ENCODE data around the gene LIN54.
"Not testable (repeated sequence)": the region's sequence is repeated elsewhere in the genome, so short reads cannot be mapped to it uniquely, and the experiment has no call there.

Gene LIN54

GRCh38 chr4:83025563-83025962 lies 14.9 kb upstream of the LIN54 start:
- H3K36me3 ChIP-seq (ENCODE audit: control insufficient read depth, insufficient read depth, low read length), result no peaks in the 10 kb centered on the region
- no peaks in the 10 kb centered on the region for H3K9me3 ChIP-seq (ENCODE audit: control insufficient read depth, low read length)
- no peak overlapping the region for H3K4me3 ChIP-seq (ENCODE audit: low read length)
- no peaks in the 10 kb centered on the region for H3K4me1 ChIP-seq (ENCODE audit: control insufficient read depth, insufficient read depth, low read length)
- H3K9ac ChIP-seq (ENCODE audit: low read length), result no peak overlapping the region
- H3K27me3 ChIP-seq (ENCODE audit: control insufficient read depth, insufficient read depth, low read length), result peaks cover 3% of the 10 kb centered on the region

GRCh38 chr4:83024233-83024632 lies 13.6 kb upstream of the LIN54 start:
- H3K27me3 ChIP-seq (ENCODE audit: control insufficient read depth, insufficient read depth, low read length), result no peaks in the 10 kb centered on the region
- no peaks in the 10 kb centered on the region for H3K4me1 ChIP-seq (ENCODE audit: control insufficient read depth, insufficient read depth, low read length)
- H3K36me3 ChIP-seq (ENCODE audit: control insufficient read depth, insufficient read depth, low read length), result no peaks in the 10 kb centered on the region
- H3K9me3 ChIP-seq (ENCODE audit: control insufficient read depth, low read length), result no peaks in the 10 kb centered on the region
- H3K4me3 ChIP-seq (ENCODE audit: low read length), result no peak overlapping the region
- no peak overlapping the region for H3K9ac ChIP-seq (ENCODE audit: low read length)

GRCh38 chr4:83023599-83023998 lies 13.0 kb upstream of the LIN54 start:
- H3K4me1 ChIP-seq (ENCODE audit: control insufficient read depth, insufficient read depth, low read length); H3K36me3 ChIP-seq (ENCODE audit: control insufficient read depth, insufficient read depth, low read length); H3K9ac ChIP-seq (ENCODE audit: low read length); H3K27me3 ChIP-seq (ENCODE audit: control insufficient read depth, insufficient read depth, low read length); H3K9me3 ChIP-seq (ENCODE audit: control insufficient read depth, low read length); H3K4me3 ChIP-seq (ENCODE audit: low read length): not testable (repeated sequence)

GRCh38 chr4:83022724-83023450 lies 12.3 kb upstream of the LIN54 start:
- Histone ChIP-seq H3K27me3 (ENCODE audit: control insufficient read depth, insufficient read depth, low read length) (no peaks in the 10 kb centered on the region), H3K36me3 (ENCODE audit: control insufficient read depth, insufficient read depth, low read length) (no peaks in the 10 kb centered on the region), H3K4me1 (ENCODE audit: control insufficient read depth, insufficient read depth, low read length) (no peaks in the 10 kb centered on the region), H3K9me3 (ENCODE audit: control insufficient read depth, low read length) (no peaks in the 10 kb centered on the region), H3K4me3 (ENCODE audit: low read length) (no peak overlapping the region), H3K9ac (ENCODE audit: low read length) (no peak overlapping the region)

- H3K36me3 ChIP-seq (ENCODE audit: control insufficient read depth, insufficient read depth, low read length), result no peaks in the 10 kb centered on the region
- no peaks in the 10 kb centered on the region for H3K4me1 ChIP-seq (ENCODE audit: control insufficient read depth, insufficient read depth, low read length)
- no peaks in the 10 kb centered on the region for H3K27me3 ChIP-seq (ENCODE audit: control insufficient read depth, insufficient read depth, low read length)
- no peak overlapping the region for H3K4me3 ChIP-seq (ENCODE audit: low read length)
- no peaks in the 10 kb centered on the region for H3K9me3 ChIP-seq (ENCODE audit: control insufficient read depth, low read length)
- no peak overlapping the region for H3K9ac ChIP-seq (ENCODE audit: low read length)
These were observed 9.3 kb upstream of the LIN54 start for GRCh38 chr4:83019794-83020494.

GRCh38 chr4:83013902-83014301 lies 3.3 kb upstream of the LIN54 start:
- Histone ChIP-seq H3K9ac (ENCODE audit: low read length) (no peak overlapping the region), H3K4me3 (ENCODE audit: low read length) (no peak overlapping the region), H3K27me3 (ENCODE audit: control insufficient read depth, insufficient read depth, low read length) (no peaks in the 10 kb centered on the region), H3K9me3 (ENCODE audit: control insufficient read depth, low read length) (no peaks in the 10 kb centered on the region), H3K36me3 (ENCODE audit: control insufficient read depth, insufficient read depth, low read length) (no peaks in the 10 kb centered on the region), H3K4me1 (ENCODE audit: control insufficient read depth, insufficient read depth, low read length) (peaks cover 10% of the 10 kb centered on the region)

- Histone ChIP-seq H3K4me1 (ENCODE audit: control insufficient read depth, insufficient read depth, low read length) (peaks cover 10% of the 10 kb centered on the region), H3K27me3 (ENCODE audit: control insufficient read depth, insufficient read depth, low read length) (no peaks in the 10 kb centered on the region), H3K9me3 (ENCODE audit: control insufficient read depth, low read length) (no peaks in the 10 kb centered on the region), H3K4me3 (ENCODE audit: low read length) (peak overlapping the region; percentile 71), H3K36me3 (ENCODE audit: control insufficient read depth, insufficient read depth, low read length) (no peaks in the 10 kb centered on the region), H3K9ac (ENCODE audit: low read length) (peak overlapping the region; percentile 80)
These were observed 2.8 kb upstream of the LIN54 start for GRCh38 chr4:83013420-83013867.

GRCh38 chr4:83012687-83013419 lies 2.2 kb upstream of the LIN54 start:
- Histone ChIP-seq H3K4me3 (ENCODE audit: low read length) (peak overlapping the region; percentile 71), H3K27me3 (ENCODE audit: control insufficient read depth, insufficient read depth, low read length) (no peaks in the 10 kb centered on the region), H3K4me1 (ENCODE audit: control insufficient read depth, insufficient read depth, low read length) (peaks cover 10% of the 10 kb centered on the region), H3K9me3 (ENCODE audit: control insufficient read depth, low read length) (no peaks in the 10 kb centered on the region), H3K9ac (ENCODE audit: low read length) (peak overlapping the region; percentile 80), H3K36me3 (ENCODE audit: control insufficient read depth, insufficient read depth, low read length) (no peaks in the 10 kb centered on the region)

- H3K4me1 ChIP-seq (ENCODE audit: control insufficient read depth, insufficient read depth, low read length), result peaks cover 10% of the 10 kb centered on the region
- H3K9ac ChIP-seq (ENCODE audit: low read length), result peak overlapping the region; percentile 73
- H3K27me3 ChIP-seq (ENCODE audit: control insufficient read depth, insufficient read depth, low read length), result no peaks in the 10 kb centered on the region
- no peaks in the 10 kb centered on the region for H3K36me3 ChIP-seq (ENCODE audit: control insufficient read depth, insufficient read depth, low read length)
- H3K9me3 ChIP-seq (ENCODE audit: control insufficient read depth, low read length), result no peaks in the 10 kb centered on the region
- peak overlapping the region; percentile 33 for H3K4me3 ChIP-seq (ENCODE audit: low read length)
These were observed 1.6 kb upstream of the LIN54 start for GRCh38 chr4:83012200-83012686.

- H3K9me3 ChIP-seq (ENCODE audit: control insufficient read depth, low read length), result no peaks in the 10 kb centered on the region
- H3K36me3 ChIP-seq (ENCODE audit: control insufficient read depth, insufficient read depth, low read length), result no peaks in the 10 kb centered on the region
- peaks cover 10% of the 10 kb centered on the region for H3K4me1 ChIP-seq (ENCODE audit: control insufficient read depth, insufficient read depth, low read length)
- peak overlapping the region; percentile 33 for H3K4me3 ChIP-seq (ENCODE audit: low read length)
- H3K9ac ChIP-seq (ENCODE audit: low read length), result peak overlapping the region; percentile 73
- H3K27me3 ChIP-seq (ENCODE audit: control insufficient read depth, insufficient read depth, low read length), result no peaks in the 10 kb centered on the region
These were observed 1.1 kb upstream of the LIN54 start for GRCh38 chr4:83011689-83012199.

GRCh38 chr4:83010111-83010521 lies 507 bp downstream of the LIN54 start:
- Histone ChIP-seq H3K4me3 (ENCODE audit: low read length) (peak overlapping the region; percentile 70), H3K27me3 (ENCODE audit: control insufficient read depth, insufficient read depth, low read length) (no peaks in the 10 kb centered on the region), H3K36me3 (ENCODE audit: control insufficient read depth, insufficient read depth, low read length) (no peaks in the 10 kb centered on the region), H3K9me3 (ENCODE audit: control insufficient read depth, low read length) (no peaks in the 10 kb centered on the region), H3K4me1 (ENCODE audit: control insufficient read depth, insufficient read depth, low read length) (peaks cover 10% of the 10 kb centered on the region), H3K9ac (ENCODE audit: low read length) (peak overlapping the region; percentile 82)

- Histone ChIP-seq H3K27me3 (ENCODE audit: control insufficient read depth, insufficient read depth, low read length) (no peaks in the 10 kb centered on the region), H3K4me1 (ENCODE audit: control insufficient read depth, insufficient read depth, low read length) (peaks cover 10% of the 10 kb centered on the region), H3K9ac (ENCODE audit: low read length) (peak overlapping the region; percentile 82), H3K36me3 (ENCODE audit: control insufficient read depth, insufficient read depth, low read length) (no peaks in the 10 kb centered on the region), H3K9me3 (ENCODE audit: control insufficient read depth, low read length) (no peaks in the 10 kb centered on the region), H3K4me3 (ENCODE audit: low read length) (peak overlapping the region; percentile 70)
These were observed 1.1 kb downstream of the LIN54 start for GRCh38 chr4:83009529-83009928.

Data from mucosa of stomach (tissue), 1 donor.